HG02840 (cell line): ENCODE data around the gene LSM14A.
"Not testable (repeated sequence)": the region's sequence is repeated elsewhere in the genome, so short reads cannot be mapped to it uniquely, and the experiment has no call there.

Source experiments
- ATAC-seq: cut with Tn5 transposase; IDR thresholded peaks from one replicate; pipeline ENCODE4 v1.9.1; 2021; ENCODE audit warnings: mild to moderate bottlenecking, moderate library complexity, moderate number of reproducible peaks; ENCODE audit not compliant: unreplicated experiment, low FRiP score

LSM14A gene

DNA sequence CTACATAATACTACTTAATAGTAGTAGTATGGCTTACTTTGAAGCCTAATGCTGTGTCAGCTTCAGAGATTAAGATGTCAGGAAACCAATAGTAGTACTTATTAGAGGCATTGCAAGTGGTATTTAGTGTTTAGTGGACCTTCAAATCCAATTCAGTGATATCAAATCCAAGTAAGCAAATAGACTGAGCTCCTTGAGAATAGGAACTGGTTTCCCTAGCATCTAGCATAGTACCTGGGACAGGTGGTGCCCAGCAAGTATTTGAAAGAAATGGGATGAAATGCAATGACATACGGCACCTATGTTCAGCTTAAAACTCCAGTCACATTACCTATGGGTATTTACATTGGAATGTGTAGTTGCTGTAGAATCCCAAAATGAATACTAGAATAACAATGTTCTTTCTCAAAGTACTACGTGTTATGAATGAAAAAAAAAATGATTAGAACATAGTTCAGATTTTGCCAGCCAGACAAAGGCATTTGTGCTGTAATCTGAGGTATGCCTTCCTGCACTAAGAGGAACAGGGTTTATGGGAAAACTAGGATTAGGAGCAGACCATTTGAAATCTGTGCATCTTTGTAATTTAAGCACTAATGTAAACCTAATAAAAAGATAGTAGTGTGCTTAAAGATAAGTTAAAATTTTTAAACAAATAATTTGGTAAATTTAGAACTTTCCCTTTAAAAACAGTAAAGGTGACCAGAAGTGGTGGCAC lies 17.1 kb downstream of the LSM14A start:
- no peak for ATAC-seq

DNA sequence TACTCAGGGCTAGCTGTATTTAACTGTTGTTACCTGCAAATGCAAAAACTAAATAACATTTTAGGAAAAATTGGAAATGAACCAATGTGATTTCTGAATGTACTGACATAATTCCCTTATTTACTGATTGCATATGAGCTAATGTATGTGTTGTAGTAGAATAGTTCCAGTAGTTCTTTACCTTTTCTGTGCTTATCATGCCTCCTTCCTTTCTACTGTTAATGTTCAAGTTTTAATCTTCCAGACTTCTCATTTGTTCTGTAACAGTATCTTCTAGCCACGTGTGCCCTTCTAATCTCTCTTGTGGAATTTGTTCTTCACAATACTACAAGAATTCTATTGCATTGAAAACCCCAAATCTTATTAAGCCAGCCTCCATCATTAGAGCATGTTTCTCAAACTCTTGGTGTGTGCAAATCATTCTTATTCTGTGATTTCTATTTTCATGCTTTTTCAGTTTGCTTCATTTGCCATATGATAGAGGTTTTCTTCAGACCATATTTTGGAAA lies 17.7 kb downstream of the LSM14A start:
- no peak for ATAC-seq

DNA sequence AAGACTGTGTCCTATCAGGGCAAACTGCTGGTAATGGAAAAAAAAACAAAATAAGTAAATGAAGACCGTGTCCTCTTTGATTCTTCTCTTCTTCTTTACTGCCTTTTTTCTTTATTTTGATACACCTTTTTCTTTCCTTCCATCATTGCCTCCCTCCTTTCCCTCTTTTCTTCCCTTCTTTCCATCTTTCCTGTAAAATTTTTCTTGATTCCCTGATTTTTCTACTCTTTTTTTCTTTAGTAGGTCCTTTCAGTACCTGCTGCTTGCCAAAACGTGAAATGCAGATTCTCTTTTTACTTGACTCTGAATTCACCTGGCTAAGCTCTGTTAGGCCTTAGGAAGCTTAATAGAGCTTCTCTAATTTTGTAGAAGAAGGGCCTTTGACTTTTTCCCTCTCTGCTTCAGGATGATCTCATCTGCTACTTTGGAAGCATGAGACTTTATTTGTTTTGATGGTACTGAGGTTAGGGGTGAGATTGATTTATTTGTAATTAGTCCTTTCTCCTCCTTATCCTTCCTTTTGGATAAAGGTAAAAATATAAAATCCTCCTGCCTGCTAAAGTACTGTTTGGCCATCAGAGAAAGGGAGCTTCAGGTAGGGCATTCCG lies 19.2 kb downstream of the LSM14A start:
- no peak for ATAC-seq

DNA sequence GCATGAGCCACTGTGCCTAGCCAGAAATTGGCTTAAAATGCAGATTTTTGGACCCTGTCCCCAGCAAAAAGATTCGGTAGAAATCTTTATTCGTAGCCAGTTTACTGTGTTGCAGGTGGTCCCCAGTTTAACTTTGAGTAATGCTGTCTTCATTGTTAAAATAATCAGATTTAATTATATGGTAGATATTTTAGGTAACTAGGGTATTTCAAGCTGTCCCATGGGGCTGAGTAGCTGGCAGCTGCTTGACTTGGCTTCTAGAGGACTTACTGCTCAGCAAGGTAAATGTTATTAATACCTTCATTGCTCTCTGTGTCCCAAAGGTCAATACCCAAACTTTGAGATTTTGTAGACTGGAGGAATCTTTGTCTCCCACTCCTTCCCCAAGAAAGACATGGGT lies 21.1 kb downstream of the LSM14A start:
- no peak for ATAC-seq

DNA sequence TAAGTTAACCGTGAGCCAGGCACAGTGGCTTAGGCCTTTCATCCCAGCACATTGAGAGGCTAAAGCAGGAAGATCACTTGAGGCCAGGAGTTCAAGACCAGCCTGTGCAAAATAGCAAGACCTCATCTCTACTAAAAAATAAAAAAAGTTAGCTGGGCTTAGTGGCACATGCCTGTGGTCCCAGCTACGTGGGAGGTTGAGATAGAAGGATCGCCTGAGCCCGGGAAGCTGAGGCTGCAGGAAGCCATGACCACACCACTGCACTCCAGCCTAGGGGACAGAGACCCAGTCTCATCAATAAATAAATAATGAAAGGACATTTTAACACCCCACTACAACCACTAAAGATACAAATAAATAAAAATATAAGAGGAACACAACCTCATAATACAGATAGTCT lies 21.6 kb downstream of the LSM14A start:
- ATAC-seq, result no peak

DNA sequence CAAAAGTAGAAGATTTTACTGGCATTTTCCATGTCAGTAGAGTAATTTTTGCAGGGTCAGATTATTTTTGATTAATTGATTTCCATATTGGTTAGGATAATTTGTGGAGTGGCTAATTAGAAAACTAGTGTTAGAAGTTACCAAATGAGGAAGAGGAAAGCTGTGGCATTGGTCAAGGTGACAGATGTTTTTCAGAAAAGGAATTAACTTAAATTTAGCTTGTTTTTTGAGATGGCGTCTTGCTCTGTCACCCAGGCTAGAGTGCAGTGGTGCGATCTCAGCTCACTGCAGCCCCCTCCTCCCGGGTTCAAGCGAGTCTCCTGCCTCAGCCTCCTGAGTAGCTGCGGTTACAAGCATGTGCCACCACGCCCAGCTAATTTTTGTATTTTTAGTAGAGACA lies 28.8 kb downstream of the LSM14A start:
- no peak for ATAC-seq

DNA sequence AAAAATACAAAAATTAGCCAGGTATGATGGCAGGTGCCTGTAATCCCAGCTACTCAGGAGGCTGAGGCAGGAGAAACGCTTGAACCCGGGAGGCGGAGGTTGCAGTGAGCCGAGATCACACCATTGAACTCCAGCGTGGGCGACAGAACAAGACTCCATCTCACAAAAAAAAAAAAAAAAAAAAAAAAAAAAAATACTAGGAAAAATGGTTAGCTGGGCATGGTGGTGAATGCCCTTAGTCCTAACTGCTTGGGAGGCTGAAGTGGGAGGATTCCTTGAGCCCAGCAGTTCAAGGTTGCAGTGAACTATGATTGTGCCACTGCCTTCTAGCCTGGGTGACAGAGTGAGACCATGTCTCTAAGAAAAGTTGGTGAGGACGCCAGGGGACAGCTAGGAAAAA lies 33.0 kb downstream of the LSM14A start:
- not testable (repeated sequence) for ATAC-seq

DNA sequence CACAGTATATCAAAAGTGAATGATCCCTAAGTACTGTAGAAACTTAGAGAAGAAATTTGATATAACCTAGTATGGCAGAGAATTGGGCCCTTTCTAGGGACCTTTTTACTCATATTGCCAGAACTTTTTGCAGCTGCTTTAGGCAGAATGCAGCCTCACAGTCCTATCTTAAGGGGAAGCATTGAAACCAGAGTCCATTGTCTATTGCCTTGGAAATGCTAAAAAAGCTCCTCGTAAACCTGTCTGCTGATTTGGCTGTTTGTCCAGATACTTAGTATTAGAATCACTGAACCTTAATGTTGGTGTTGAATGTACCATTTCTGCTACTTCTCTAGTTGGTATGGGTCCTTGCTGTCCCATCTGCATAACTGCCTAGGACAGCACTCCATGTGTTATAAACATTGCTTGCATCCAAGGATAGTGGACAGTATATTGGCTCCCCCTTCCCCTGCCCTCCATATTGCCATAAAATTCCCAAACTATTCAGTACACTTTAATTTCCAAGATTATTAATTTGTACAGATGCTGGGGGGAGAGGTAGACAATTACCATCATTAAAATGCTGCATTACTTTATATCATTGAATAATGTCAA lies 36.1 kb downstream of the LSM14A start:
- no peak for ATAC-seq

DNA sequence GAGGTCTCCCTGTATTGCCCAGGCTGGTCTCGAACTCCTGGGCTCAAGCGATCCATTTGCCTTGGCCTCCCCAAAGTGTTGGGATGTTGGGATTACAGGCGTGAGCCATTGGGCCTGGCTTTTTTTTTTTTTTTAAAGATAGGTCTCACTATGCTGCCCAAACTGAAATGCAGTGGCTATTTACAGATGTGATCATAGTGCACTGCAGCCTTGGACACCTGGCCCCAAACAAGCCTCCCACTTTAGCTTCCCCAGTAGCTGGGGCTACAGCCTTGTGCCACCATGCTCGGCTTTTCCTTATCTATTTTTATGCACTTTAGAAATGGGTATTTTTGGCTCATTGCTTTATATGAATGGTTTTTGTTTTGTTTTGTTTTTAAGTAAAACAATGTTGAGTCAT lies 37.4 kb downstream of the LSM14A start:
- ATAC-seq, result no peak

DNA sequence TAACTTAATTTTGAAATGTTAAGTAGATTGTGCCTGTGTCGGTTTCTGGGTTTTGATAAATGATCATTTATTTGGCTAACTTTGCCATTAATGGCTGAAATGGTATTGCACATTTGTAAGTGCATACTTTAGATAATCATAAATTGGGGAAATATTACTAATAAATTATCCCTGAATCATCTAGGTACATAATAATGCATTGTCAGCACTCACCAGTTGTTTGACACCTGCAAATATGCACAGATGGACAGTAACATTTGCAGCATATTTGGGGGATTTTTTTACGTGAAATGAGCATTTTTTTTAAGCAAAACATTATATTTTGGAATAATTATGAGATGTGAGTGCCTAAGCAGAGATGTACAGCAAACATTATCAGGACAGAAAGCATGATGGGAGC lies 41.0 kb downstream of the LSM14A start:
- no peak for ATAC-seq

DNA sequence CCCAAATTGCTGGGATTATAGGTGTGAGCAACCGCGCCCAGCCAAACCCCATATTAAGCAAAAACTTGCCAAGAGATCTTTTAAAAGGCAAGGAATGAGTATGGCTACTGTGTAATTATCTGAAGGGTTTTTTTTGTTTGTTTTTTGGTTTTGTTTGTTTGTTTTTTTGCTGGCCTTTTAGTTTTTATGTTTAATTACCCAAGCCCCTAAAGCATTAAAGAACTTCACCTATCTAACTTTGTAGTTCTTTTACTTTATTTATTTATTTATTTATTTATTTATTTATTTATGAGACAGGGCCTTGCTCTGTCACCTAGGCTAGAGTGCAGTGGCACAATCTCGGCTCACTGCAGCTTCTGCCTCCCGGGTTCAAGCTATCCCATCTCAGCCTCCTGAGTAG lies 41.7 kb downstream of the LSM14A start:
- no peak for ATAC-seq

DNA sequence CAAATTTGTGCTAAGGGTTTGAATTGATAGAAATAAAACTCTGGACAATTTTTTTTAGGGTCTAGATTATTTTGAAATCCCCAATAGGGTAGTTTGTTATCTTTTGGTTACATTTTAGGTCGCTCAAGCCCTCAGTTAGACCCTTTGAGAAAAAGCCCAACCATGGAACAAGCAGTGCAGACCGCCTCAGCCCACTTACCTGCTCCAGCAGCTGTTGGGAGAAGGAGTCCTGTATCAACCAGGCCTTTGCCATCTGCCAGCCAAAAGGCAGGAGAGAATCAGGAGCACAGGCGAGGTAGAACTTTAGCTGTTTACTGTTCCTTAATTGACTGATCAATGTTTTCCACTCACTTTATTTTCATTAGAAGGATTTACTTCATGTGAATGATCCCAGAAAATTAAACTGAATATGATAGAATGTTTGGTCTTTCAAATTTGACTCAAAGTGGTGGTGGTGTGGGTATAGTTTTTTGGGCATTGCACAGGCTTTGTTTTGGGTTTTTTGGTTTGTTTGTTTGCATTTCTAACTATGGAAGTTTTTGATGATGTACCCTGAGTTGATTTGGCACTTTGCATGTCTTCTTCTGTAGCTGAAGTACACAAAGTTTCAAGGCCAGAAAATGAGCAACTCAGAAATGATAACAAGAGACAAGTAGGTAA lies 42.8 kb downstream of the LSM14A start:
- no peak for ATAC-seq

DNA sequence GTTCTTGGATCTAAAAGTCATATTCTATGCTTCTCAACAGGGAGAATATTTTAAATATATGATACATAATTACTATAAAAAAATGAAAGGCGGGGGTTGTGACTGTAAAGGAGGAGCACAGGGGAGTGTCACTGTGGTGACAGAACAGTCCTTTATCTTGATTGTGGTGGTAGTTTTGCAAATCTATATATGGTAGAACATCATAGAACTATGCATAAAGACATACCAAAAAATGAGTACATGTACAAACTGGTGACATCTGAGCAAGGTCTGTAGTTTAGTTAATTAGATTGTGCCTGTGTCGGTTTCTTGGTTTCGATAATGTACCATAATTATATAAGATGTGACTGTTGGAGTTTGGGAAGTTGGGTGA lies 43.3 kb downstream of the LSM14A start:
- no peak for ATAC-seq

DNA sequence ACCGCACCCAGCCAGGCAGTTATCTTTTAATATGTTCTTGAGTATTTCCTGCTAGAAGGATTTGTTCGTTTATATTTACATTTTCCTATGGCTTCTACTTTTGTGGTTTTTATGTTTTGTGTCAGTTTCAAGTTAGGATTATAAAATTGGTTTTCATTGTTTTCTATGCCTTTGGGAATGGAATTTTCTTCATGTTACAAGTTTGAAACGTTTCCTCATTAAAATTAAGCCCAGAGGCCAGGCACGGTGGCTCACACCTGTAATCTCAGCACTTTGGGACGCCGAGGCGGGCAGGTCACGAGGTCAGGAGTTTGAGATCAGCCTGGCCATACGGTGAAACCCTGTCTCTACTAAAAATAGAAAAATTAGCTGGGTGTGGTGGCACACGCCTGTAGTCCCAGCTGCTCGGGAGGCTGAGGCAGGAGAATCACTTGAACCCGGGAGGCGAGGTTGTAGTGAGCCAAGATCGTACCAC lies 44.5 kb downstream of the LSM14A start:
- not testable (repeated sequence) for ATAC-seq

DNA sequence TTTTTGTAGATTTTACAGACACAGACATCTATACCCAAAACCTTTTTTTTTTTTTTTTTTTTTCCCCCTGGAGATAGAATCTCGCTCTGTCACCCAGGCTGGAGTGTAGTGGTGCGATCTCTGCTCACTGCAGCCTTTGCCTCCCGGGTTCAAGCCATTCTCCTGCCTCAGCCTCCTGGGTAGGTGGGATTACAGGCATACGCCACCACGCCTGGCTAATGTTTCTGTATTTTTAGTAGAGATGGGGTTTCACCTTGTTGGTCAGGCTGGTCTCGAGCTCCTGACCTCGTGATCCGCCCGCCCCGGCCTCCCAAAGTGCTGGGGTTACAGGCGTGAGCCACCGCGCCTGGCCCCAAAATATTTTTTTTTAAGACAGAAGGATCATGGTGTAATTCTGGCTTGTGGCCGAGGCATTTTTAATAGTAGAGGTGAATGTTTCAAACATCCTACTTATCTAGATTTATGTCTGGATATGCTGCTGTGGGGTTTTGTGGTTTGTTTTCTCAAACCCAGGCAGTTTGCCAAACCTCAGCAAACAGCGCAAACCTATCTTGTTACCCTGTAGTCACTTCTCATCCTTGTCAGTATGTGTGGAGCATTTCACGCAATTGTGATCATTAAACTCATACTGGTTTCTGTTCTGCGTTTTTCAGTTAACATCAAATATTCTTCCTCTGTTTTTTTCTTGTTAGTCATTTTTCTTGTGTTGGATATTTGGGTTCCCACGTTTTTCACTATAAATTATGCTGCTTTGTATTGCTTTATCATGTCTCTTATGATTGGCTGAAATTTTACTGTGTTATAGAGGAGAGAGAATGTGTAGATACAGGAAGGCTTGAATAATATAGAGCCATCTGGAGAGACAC lies 45.9 kb downstream of the LSM14A start:
- no peak for ATAC-seq

DNA sequence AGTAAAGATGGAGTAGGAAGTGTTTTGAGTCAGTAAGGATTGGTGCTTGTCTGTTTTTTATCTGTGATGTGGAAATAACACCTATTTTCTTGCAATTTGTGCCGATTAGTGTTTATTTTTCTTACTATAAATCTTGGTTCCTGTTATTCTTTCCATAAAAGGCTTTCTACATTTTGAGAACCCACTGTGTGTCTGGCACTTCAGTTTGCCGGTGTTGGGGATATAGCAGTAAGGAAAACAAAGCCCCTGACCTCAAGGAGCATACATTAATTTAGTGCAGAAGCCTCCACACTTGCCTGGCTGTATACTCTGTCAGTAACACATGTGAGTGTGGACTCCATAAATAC lies 46.5 kb downstream of the LSM14A start:
- no peak for ATAC-seq

DNA sequence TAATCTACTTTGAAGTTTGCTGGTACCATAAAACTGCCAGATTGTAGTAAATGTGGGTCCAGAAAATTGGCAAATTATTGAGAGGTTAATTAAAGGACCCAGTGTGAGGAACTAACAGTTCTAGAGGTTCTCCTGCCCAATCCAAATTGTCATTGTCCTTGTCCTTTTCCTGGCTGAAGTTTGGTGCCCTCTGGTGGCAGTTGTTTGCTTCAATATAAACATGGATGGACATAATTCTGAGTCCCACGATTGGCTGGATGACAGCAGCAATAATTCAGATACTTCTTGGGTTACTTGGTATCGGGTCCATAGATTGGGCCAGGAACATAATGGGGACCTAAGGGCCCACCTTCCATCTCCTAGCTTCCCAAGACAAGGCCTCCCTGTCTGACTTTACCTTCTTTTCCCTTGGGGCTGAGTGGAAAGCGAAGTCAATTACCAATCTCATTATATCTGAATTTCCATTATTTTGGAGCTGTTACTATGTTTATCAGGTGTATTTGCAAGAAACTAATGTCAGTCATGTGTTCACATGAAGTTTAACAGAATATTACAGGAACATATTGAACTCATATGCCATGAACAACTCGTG lies 48.3 kb downstream of the LSM14A start:
- no peak for ATAC-seq

DNA sequence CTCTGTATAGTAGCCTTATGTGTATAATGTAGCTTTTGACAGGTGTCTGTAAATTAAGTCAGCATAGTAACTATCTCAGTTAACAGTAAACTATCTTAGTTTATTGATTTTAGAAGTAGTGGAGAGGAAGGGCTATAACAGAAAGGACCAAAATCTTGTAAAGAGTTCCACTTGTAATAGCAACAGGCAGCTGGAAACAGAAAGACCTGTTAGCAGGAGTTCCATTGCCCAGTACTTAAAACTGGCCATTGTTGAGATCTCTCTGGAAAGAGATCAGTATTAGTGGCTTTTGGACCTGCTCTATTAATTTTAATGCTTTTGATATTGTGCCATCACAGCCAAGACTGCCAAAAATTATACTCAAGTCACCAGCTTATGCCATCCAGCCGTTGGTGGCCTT lies 50.1 kb downstream of the LSM14A start:
- ATAC-seq, result no peak

DNA sequence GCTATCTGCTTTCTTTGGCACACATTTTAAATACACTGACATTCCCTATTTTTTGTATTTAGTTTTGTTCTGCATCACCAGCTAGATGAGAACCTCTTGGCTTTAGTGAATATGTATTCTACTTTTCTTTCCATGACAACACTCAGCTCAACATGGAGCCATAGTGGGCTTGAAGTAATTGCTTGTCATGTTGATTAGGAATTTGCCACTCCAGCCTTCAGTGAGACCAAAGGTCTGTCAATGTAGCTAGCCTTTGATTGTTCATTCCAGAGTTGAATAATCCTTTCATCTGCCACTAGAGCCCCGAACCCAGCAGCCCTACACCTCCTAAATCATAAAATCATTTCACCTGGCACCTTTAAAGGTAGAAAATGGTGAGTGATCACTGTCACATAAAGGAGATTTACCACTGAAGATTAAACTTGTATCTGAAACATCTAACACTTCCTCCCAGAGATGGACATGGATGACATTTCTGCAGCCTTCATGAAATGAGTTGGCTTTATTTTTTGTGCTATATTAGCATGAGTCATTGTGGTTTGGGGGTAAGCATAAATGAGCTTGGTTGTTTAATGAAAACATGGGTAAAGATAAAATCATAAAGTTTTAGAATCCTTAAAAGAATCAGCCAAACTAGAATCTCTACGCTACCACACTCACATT lies 52.8 kb downstream of the LSM14A start:
- ATAC-seq, result no peak

DNA sequence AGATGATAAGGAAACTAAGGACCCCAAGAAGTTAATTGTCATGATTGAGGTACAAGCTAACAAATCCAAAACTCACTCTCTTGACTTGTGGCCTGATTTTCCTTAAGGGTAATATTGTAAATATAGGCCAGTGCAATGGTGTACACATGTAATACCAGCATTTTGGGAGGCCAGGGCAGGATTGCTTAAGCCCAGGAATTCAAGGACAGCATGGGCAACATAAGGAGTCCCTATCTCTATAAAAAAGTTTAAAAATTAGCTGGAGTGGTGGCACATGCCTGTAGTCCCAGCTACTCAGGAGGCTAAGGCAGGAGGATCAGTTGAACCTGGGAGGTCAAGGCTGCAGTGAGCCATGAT lies 53.3 kb downstream of the LSM14A start:
- no peak for ATAC-seq
